ENCODE data around the gene ATP8B4. TPM values are rescaled to one million over a fixed set of nuclear protein-coding genes. Genes with fewer than 3 reads are reported as not detected.
A peak's percentile ranks its signal among the peaks of the same experiment; 100 is the strongest.

The ATP8B4 gene
- total and polyA plus RNA-seq, 2 of the 8 experiments (the other 6 are each of a cell fraction or from before 2014, with no cell fraction given) = 0.17 to 0.24 TPM

DNA sequence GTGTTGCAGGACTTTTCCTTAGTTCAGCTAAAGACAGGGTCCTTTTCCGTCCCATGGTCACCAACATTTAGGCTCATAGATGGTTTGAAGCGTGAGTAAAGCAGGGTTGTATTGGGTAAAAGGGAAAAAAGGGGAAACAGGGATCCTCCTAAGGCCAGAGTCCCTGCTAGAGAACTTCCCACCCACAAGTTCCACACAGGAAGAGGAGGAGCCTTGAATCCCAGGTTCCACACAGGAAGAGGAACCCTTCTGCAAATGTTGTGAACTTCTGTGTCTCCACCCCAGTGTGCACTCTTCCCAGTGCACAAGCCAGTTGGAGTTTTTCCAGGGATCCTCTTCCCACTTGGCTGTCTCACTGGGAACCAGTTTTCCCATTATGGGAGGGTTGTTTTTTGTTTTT is 27.6 kb upstream of the ATP8B4 start:
- no peaks in the 10 kb centered on the region for H3K9me3 ChIP-seq (ENCODE audit: insufficient read depth in 2 of 2, low read depth in 1 of 2, low read length in 1 of 2)
- DNase-seq (ENCODE audit: low read depth in 1 of 2, low spot score in 2 of 2) (no peak), FAIRE-seq (no peak)
- H2BK5ac ChIP-seq (ENCODE audit: low read depth, low read length) = no peak overlapping the region
- no peak overlapping the region for H3K23ac ChIP-seq (ENCODE audit: insufficient read length)
- POLR2A ChIA-PET (ENCODE audit: partially characterized antibody) = no interaction called here
- H3K27me3 ChIP-seq (replicated peaks in 1 of 4; ENCODE audit: control insufficient read depth in 3 of 4, extremely low read depth in 1 of 4, insufficient read depth in 3 of 4, low read length in 3 of 4) = no peaks in the 10 kb centered on the region
- no peaks in the 10 kb centered on the region for H3K4me1 ChIP-seq (replicated peaks in 1 of 4; ENCODE audit: control insufficient read depth in 3 of 4, insufficient read depth in 4 of 4, low read length in 3 of 4)
- H3K18ac ChIP-seq (ENCODE audit: extremely low read depth, low read length) = no peak overlapping the region
- H3K56ac ChIP-seq (replicated peaks; ENCODE audit: insufficient read length, low read depth, low read length) = no peak overlapping the region
- no peak overlapping the region for H3K14ac ChIP-seq (ENCODE audit: insufficient read length)
- H3K4me2 ChIP-seq (ENCODE audit: insufficient read depth in 1 of 2, low read depth in 2 of 2, low read length in 2 of 2) = no peak overlapping the region
- no peak overlapping the region for H3K9ac ChIP-seq (replicated peaks in 1 of 4; ENCODE audit: extremely low read depth in 1 of 4, low read depth in 3 of 4, low read length in 3 of 4)
- TF ChIP-seq SIRT6 (IDR thresholded peaks at IDR 0.05; ENCODE audit: low read length) (no peak), GTF2F1 (IDR thresholded peaks at IDR 0.05; ENCODE audit: borderline replicate concordance, low read depth, low read length) (no peak), SRF (IDR thresholded peaks at IDR 0.05; ENCODE audit: low read depth, low read length) (no peak), GABPA (IDR thresholded peaks at IDR 0.05; ENCODE audit: borderline replicate concordance, insufficient read depth, low read length) (no peak)
- H3K4ac ChIP-seq (replicated peaks; ENCODE audit: insufficient read length, low read depth, low read length) = no peak overlapping the region
- H3K79me1 ChIP-seq (ENCODE audit: low read depth, low read length) = no peaks in the 10 kb centered on the region
- H2BK15ac ChIP-seq (ENCODE audit: low read length) = no peak overlapping the region
- H2BK12ac ChIP-seq (ENCODE audit: low read depth, low read length) = no peak overlapping the region
- H4K91ac ChIP-seq (replicated peaks; ENCODE audit: insufficient read length, low read length) = no peak overlapping the region
- H4K8ac ChIP-seq (ENCODE audit: extremely low read depth, insufficient read depth, low read length) = no peak overlapping the region
- H2BK20ac ChIP-seq (ENCODE audit: low read length) = no peak overlapping the region
- H4K20me1 ChIP-seq (replicated peaks in 1 of 2; ENCODE audit: control insufficient read depth in 1 of 2, insufficient read depth in 2 of 2, low read length in 2 of 2) = no peaks in the 10 kb centered on the region
- H2AK5ac ChIP-seq (ENCODE audit: low read depth, low read length) = no peak overlapping the region
- H3K36me3 ChIP-seq (ENCODE audit: control insufficient read depth in 2 of 4, insufficient read depth in 4 of 4, low read length in 3 of 4) = no peaks in the 10 kb centered on the region
- 95% methylated on average over 2 of the region's 2 CpGs; no CpG with 5 or more reads in 1 of the 2 experiments for WGBS, 2 experiments (ENCODE audit: extremely low coverage in 1 of 2, insufficient coverage in 1 of 2, insufficient read length in 1 of 2, insufficient replicate concordance in 2 of 2, low coverage in 1 of 2, low lambda C conversion rate in 2 of 2, missing lambda C conversion rate in 1 of 2)
- no peak overlapping the region for H3K27ac ChIP-seq (ENCODE audit: low read depth, low read length)
- H3K4me3 ChIP-seq (ENCODE audit: extremely low read depth in 1 of 4, insufficient read depth in 2 of 4, low read depth in 3 of 4, low read length in 4 of 4) = no peak overlapping the region
- CTCF ChIA-PET (ENCODE audit: partially characterized antibody) = interaction anchor here (1.0 to 2.2 kb wide), 3 partner anchors 18 to 911 kb away, joined by 3 to 8 read pairs (median 4); no protein-coding TSS in a partner anchor
- H3K79me2 ChIP-seq (ENCODE audit: control insufficient read depth in 1 of 2, insufficient read depth in 2 of 2, low read length in 2 of 2) = no peaks in the 10 kb centered on the region
- peak overlapping the region; percentile 71; the same call in 1 of the 2 replicates for H2AFZ ChIP-seq (ENCODE audit: low read length)
- H3K23me2 ChIP-seq (ENCODE audit: low read depth, low read length) = no peaks in the 10 kb centered on the region
- no peak overlapping the region for H2BK120ac ChIP-seq (replicated peaks; ENCODE audit: low read depth, low read length)
- H4K5ac ChIP-seq (ENCODE audit: insufficient read length, low read depth, low read length) = no peak overlapping the region
